Fibroblast of lung (primary cell): ENCODE data around the gene FBRSL1. TPM values are rescaled to one million over a fixed set of nuclear protein-coding genes. Genes with fewer than 3 reads are reported as not detected.

Experiments
- DNase-seq, 2 donors: peaks; one replicate each; pipeline versions ENCODE4 v3.0.0 to v3.0.0-alpha.2; 2010; ENCODE audit warnings: low read depth in 2 of 2
- H2AFZ ChIP-seq: 2 replicates; pipeline ENCODE4 v1.5.1; 2012; ENCODE audit warnings: low read length, control low read depth, inconsistent platforms
- H3K27ac ChIP-seq: 2 replicates; pipeline ENCODE4 v1.5.1; 2011; ENCODE audit warnings: low read length, control low read depth; ENCODE audit not compliant: insufficient read depth
- H3K27me3 ChIP-seq: 2 replicates; pipeline ENCODE4 v1.5.1; 2011; ENCODE audit warnings: mild to moderate bottlenecking, low read length; ENCODE audit not compliant: control insufficient read depth, insufficient read depth
- H3K36me3 ChIP-seq: 2 replicates; pipeline ENCODE4 v1.5.1; 2011; ENCODE audit warnings: low read length; ENCODE audit not compliant: control insufficient read depth, insufficient read depth
- H3K4me1 ChIP-seq: 2 replicates; pipeline ENCODE4 v1.5.1; 2011; ENCODE audit warnings: low read length; ENCODE audit not compliant: control insufficient read depth, insufficient read depth; ENCODE audit errors: extremely low read depth
- H3K4me2 ChIP-seq: 2 replicates; pipeline ENCODE4 v1.5.1; 2011; ENCODE audit warnings: low read length, control low read depth; ENCODE audit not compliant: insufficient read depth; ENCODE audit errors: extremely low read depth
- H3K4me3 ChIP-seq, 4 experiments: fragments of 200-600 bp in 1 of 4; sonication (generic) in 1 of 4; replicated peaks in 1 of 4; 2 replicates each; pipeline ENCODE4 v1.5.1; 2011 to 2016; ENCODE audit warnings: low read length in 4 of 4, low read depth in 3 of 4, mild to moderate bottlenecking in 3 of 4, control low read depth in 2 of 4, inconsistent platforms in 1 of 4, mixed read lengths in 1 of 4; ENCODE audit not compliant: insufficient read depth in 1 of 4; ENCODE audit errors: control extremely low read depth in 1 of 4
- H3K79me2 ChIP-seq: 2 replicates; pipeline ENCODE4 v1.5.1; 2012; ENCODE audit warnings: mild to moderate bottlenecking, low read length, inconsistent platforms; ENCODE audit not compliant: control insufficient read depth, insufficient read depth
- H3K9ac ChIP-seq: 2 replicates; pipeline ENCODE4 v1.5.1; 2011; ENCODE audit warnings: mild to moderate bottlenecking, low read length, control low read depth; ENCODE audit not compliant: insufficient read depth
- H3K9me3 ChIP-seq: 2 replicates; pipeline ENCODE4 v1.5.1; 2012; ENCODE audit warnings: low read depth, low read length; ENCODE audit not compliant: control insufficient read depth, insufficient read depth
- H4K20me1 ChIP-seq: 2 replicates; pipeline ENCODE4 v1.5.1; 2011; ENCODE audit warnings: low read length; ENCODE audit not compliant: control insufficient read depth, insufficient read depth; ENCODE audit errors: extremely low read depth
- CTCF ChIP-seq, 2 donors: IDR thresholded peaks in 1 of 2; conservative IDR thresholded peaks in 1 of 2; 1 replicate in 1 of 2; 2 replicates in 1 of 2; pipeline ENCODE4 v1.5.1; 2011 to 2012; ENCODE audit warnings: low read length in 2 of 2, control low read depth in 1 of 2, inconsistent platforms in 1 of 2, low read depth in 1 of 2, mild to moderate bottlenecking in 1 of 2
- EZH2 ChIP-seq: IDR thresholded peaks from 2 replicates; pipeline ENCODE4 v1.5.1; 2012; ENCODE audit warnings: low read length, control low read depth, mild to moderate bottlenecking; ENCODE audit errors: missing control alignments
- polyA plus RNA-seq, 2 donors: library from polyadenylated mRNA; depleted of rRNA in 1 of 2; stranded (reverse) in 1 of 2; unstranded in 1 of 2; fragments of >200 nt; gene quantifications; 2 replicates each; pipeline ENCODE4 v1.2.1, GENCODE V29; 2011 to 2012; ENCODE audit warnings: missing spikeins in 1 of 2
- total RNA-seq: library from RNA; depleted of rRNA; stranded (reverse); fragments of >200 nt; gene quantifications from 2 replicates; pipeline ENCODE4 v1.2.1, GENCODE V29; 2014

The FBRSL1 gene
- total and polyA plus RNA-seq, 2 donors (not counting 1 experiment from before 2014, with no cell fraction given) = 1.4 to 1.8 TPM

GRCh38 chr12:132533584-132533958, 43.6 kb downstream of the FBRSL1 start:
- Histone ChIP-seq H3K4me1 (no peaks in the 10 kb centered on the region), H3K4me2 (no peak overlapping the region), H3K4me3 (no peak overlapping the region), H3K9me3 (peaks cover 7% of the 10 kb centered on the region), H3K79me2 (no peaks in the 10 kb centered on the region), H3K9ac (no peak overlapping the region), H3K27ac (no peak overlapping the region), H3K27me3 (no peaks in the 10 kb centered on the region), H2AFZ (no peak overlapping the region), H4K20me1 (no peaks in the 10 kb centered on the region), H3K36me3 (no peaks in the 10 kb centered on the region)
- no peak for DNase-seq
- no peak for TF ChIP-seq EZH2
- TF ChIP-seq CTCF (conservative IDR thresholded peaks at IDR 0.05 in 1 of 2, IDR thresholded peaks at IDR 0.05 in 1 of 2; ENCODE audit: low read depth in 1 of 2, low read length in 2 of 2) = no peak

GRCh38 chr12:132534076-132534475, 44.1 kb downstream of the FBRSL1 start:
- Histone ChIP-seq H3K36me3 (no peaks in the 10 kb centered on the region), H4K20me1 (no peaks in the 10 kb centered on the region), H3K79me2 (no peaks in the 10 kb centered on the region), H3K27ac (no peak overlapping the region), H3K4me2 (no peak overlapping the region), H3K9me3 (peaks cover 7% of the 10 kb centered on the region), H3K27me3 (no peaks in the 10 kb centered on the region), H3K4me3 (no peak overlapping the region), H3K4me1 (no peaks in the 10 kb centered on the region), H2AFZ (no peak overlapping the region), H3K9ac (no peak overlapping the region)
- TF ChIP-seq CTCF (conservative IDR thresholded peaks at IDR 0.05 in 1 of 2, IDR thresholded peaks at IDR 0.05 in 1 of 2; ENCODE audit: low read depth in 1 of 2, low read length in 2 of 2) = no peak
- TF ChIP-seq EZH2 = no peak
- no peak for DNase-seq

GRCh38 chr12:132535019-132535418, 45.1 kb downstream of the FBRSL1 start:
- no peak overlapping the region for H3K9ac ChIP-seq
- no peak overlapping the region for H3K4me3 ChIP-seq
- no peak overlapping the region for H3K4me2 ChIP-seq
- DNase-seq = no peak
- H3K36me3 ChIP-seq = no peaks in the 10 kb centered on the region
- no peak overlapping the region for H2AFZ ChIP-seq
- no peaks in the 10 kb centered on the region for H3K79me2 ChIP-seq
- H4K20me1 ChIP-seq = no peaks in the 10 kb centered on the region
- no peaks in the 10 kb centered on the region for H3K4me1 ChIP-seq
- H3K27ac ChIP-seq = no peak overlapping the region
- H3K9me3 ChIP-seq = peaks cover 7% of the 10 kb centered on the region
- no peaks in the 10 kb centered on the region for H3K27me3 ChIP-seq
- TF ChIP-seq CTCF (conservative IDR thresholded peaks at IDR 0.05 in 1 of 2, IDR thresholded peaks at IDR 0.05 in 1 of 2; ENCODE audit: low read depth in 1 of 2, low read length in 2 of 2) = no peak
- no peak for TF ChIP-seq EZH2
